ENCODE data around the gene ARMC9. TPM values are rescaled to one million over a fixed set of nuclear protein-coding genes. Genes with fewer than 3 reads are reported as not detected.

The ARMC9 gene
- total and polyA plus RNA-seq, 7 donors = 2.4 to 95.3 (median 24.3) TPM

- H3K27me3 ChIP-seq = no peaks in the 10 kb centered on the region
- H3K4me3 ChIP-seq = no peak overlapping the region
- intact Hi-C loops (cut with DNase I) = no loop called here
- TF ChIP-seq CTCF (IDR thresholded peaks at IDR 0.05) (no peak), EP300 (IDR thresholded peaks at IDR 0.05) (no peak), POLR2AphosphoS5 (IDR thresholded peaks at IDR 0.05) (no peak), POLR2A (IDR thresholded peaks at IDR 0.05) (no peak)
- H3K27ac ChIP-seq = no peak overlapping the region
- no peak for DNase-seq
- H3K9me3 ChIP-seq = no peaks in the 10 kb centered on the region
- H3K4me1 ChIP-seq = no peaks in the 10 kb centered on the region
- no peaks in the 10 kb centered on the region for H3K36me3 ChIP-seq
- 83 to 87% methylated on average over 2 of the region's 2 CpGs for WGBS, 2 donors
Measured at GRCh38 chr2:231422056-231422455, 223.6 kb downstream of the ARMC9 start.

GRCh38 chr2:231423176-231423575 is 224.7 kb downstream of the ARMC9 start:
- TF ChIP-seq EP300 (IDR thresholded peaks at IDR 0.05) (no peak), POLR2A (IDR thresholded peaks at IDR 0.05) (no peak), POLR2AphosphoS5 (IDR thresholded peaks at IDR 0.05) (no peak), CTCF (IDR thresholded peaks at IDR 0.05) (no peak)
- Histone ChIP-seq H3K27me3 (no peaks in the 10 kb centered on the region), H3K9me3 (no peaks in the 10 kb centered on the region), H3K27ac (no peak overlapping the region), H3K4me1 (no peaks in the 10 kb centered on the region), H3K36me3 (no peaks in the 10 kb centered on the region), H3K4me3 (no peak overlapping the region)
- intact Hi-C loops (cut with DNase I) = no loop called here
- no peak for DNase-seq
- WGBS, 2 donors = 88 to 97% methylated on average over 10 of the region's 10 CpGs

Small RNAs within 50 kb of the gene (small RNA-seq; reads per million reads assigned to genes)
- gene AC018738.1 (0 reads per million in 3 donors), gene MIR4777 (0 reads per million in 3 donors)

Other genes starting within 250 kb of the ARMC9 start
- not detected for gene SPATA3, start 202.5 kb upstream of the ARMC9 start, total RNA-seq
- gene SPATA3, start 202.5 kb upstream of the ARMC9 start, polyA plus RNA-seq = not detected
- 1 to 10 TPM in 1 of 4 donors, under 1 TPM in 1, not detected in 2; 0.36 to 2.2 TPM for gene C2orf72, start 161.1 kb upstream of the ARMC9 start, total RNA-seq
- 10 to 100 TPM; 18.5 to 20.4 (median 20.0) TPM for gene C2orf72, start 161.1 kb upstream of the ARMC9 start, polyA plus RNA-seq
- gene PSMD1, start 141.8 kb upstream of the ARMC9 start, total RNA-seq = 10 to 100 TPM; 45.7 to 90.3 (median 58.4) TPM
- gene PSMD1, start 141.8 kb upstream of the ARMC9 start, polyA plus RNA-seq = 10 to 100 TPM; 41.2 to 50.7 (median 41.4) TPM
- gene HTR2B, start 73.6 kb upstream of the ARMC9 start, total RNA-seq = 10 to 100 TPM in 3 of 4 donors, 1 to 10 TPM in 1; 2.1 to 18.3 (median 15.4) TPM
- under 1 TPM in 2 of 3 donors, not detected in 1; 0.23 to 0.73 TPM for gene HTR2B, start 73.6 kb upstream of the ARMC9 start, polyA plus RNA-seq
- gene B3GNT7, start 197.1 kb downstream of the ARMC9 start, total RNA-seq = 1 to 10 TPM; 2.9 to 5.0 (median 3.5) TPM
- gene B3GNT7, start 197.1 kb downstream of the ARMC9 start, polyA plus RNA-seq = 10 to 100 TPM; 11.6 to 40.9 (median 12.0) TPM